Astrocyte (in vitro differentiated cells and primary cell): ENCODE data around the gene MRPL20. TPM values are rescaled to one million over a fixed set of nuclear protein-coding genes. Genes with fewer than 3 reads are reported as not detected.
"Not testable (repeated sequence)": the region's sequence is repeated elsewhere in the genome, so short reads cannot be mapped to it uniquely, and the experiment has no call there.

Experiments
- DNase-seq: peaks from one replicate; pipeline ENCODE4 v3.0.0-alpha.2; 2010; ENCODE audit warnings: low read depth
- FAIRE-seq: peaks from 2 replicates; lab custom pipeline; 2011; peaks lifted over from hg19 to GRCh38; lab: Jason Lieb, UNC
- H2AFZ ChIP-seq: 2 replicates; pipeline ENCODE4 v1.6.0; 2012; ENCODE audit warnings: low read depth, low read length, inconsistent platforms
- H3K27ac ChIP-seq: 2 replicates; pipeline ENCODE4 v1.5.1; 2011; ENCODE audit warnings: low read depth, low read length, inconsistent platforms
- H3K27me3 ChIP-seq: 2 replicates; pipeline ENCODE4 v1.6.0; 2011; ENCODE audit warnings: low read length, inconsistent platforms; ENCODE audit not compliant: insufficient read depth
- H3K36me3 ChIP-seq: 2 replicates; pipeline ENCODE4 v1.5.1; 2011; ENCODE audit warnings: low read length, inconsistent platforms; ENCODE audit not compliant: insufficient read depth
- H3K4me1 ChIP-seq: 2 replicates; pipeline ENCODE4 v1.5.1; 2011; ENCODE audit warnings: low read length, inconsistent platforms; ENCODE audit not compliant: insufficient read depth
- H3K4me2 ChIP-seq: 2 replicates; pipeline ENCODE4 v1.6.0; 2012; ENCODE audit warnings: low read length, inconsistent platforms
- H3K4me3 ChIP-seq: 2 replicates; pipeline ENCODE4 v1.5.1; 2011; ENCODE audit warnings: low read depth, mild to moderate bottlenecking, low read length, inconsistent platforms; ENCODE audit not compliant: insufficient read depth
- H3K79me2 ChIP-seq: 2 replicates; pipeline ENCODE4 v1.6.0; 2012; ENCODE audit warnings: mild to moderate bottlenecking, low read length, inconsistent platforms; ENCODE audit not compliant: insufficient read depth
- H3K9ac ChIP-seq: 2 replicates; pipeline ENCODE4 v1.6.0; 2012; ENCODE audit warnings: mild to moderate bottlenecking, low read length, inconsistent platforms
- H3K9me3 ChIP-seq: 2 replicates; pipeline ENCODE4 v1.5.1; 2012; ENCODE audit warnings: low read depth, mild to moderate bottlenecking, low read length, inconsistent platforms; ENCODE audit not compliant: insufficient read depth
- H4K20me1 ChIP-seq: 2 replicates; pipeline ENCODE4 v1.6.0; 2012; ENCODE audit warnings: low read length, inconsistent platforms; ENCODE audit not compliant: insufficient read depth
- H3K27ac Mint-ChIP-seq: one replicate; pipeline ENCODE4 v1.8.0; 2021; ENCODE audit warnings: mild to moderate bottlenecking, mixed read lengths; ENCODE audit not compliant: unreplicated experiment
- H3K27me3 Mint-ChIP-seq: one replicate; pipeline ENCODE4 v1.8.0; 2021; ENCODE audit warnings: low read depth, mixed read lengths; ENCODE audit not compliant: unreplicated experiment
- H3K36me3 Mint-ChIP-seq: one replicate; pipeline ENCODE4 v1.8.0; 2021; ENCODE audit warnings: low read depth, mixed read lengths; ENCODE audit not compliant: unreplicated experiment
- H3K4me1 Mint-ChIP-seq: one replicate; pipeline ENCODE4 v1.8.0; 2021; ENCODE audit warnings: low read depth, mixed read lengths; ENCODE audit not compliant: unreplicated experiment
- H3K4me3 Mint-ChIP-seq: one replicate; pipeline ENCODE4 v1.8.0; 2021; ENCODE audit warnings: mild to moderate bottlenecking, moderate library complexity, mixed read lengths; ENCODE audit not compliant: unreplicated experiment
- H3K9me3 Mint-ChIP-seq: one replicate; pipeline ENCODE4 v1.8.0; 2021; ENCODE audit warnings: mild to moderate bottlenecking, mixed read lengths; ENCODE audit not compliant: unreplicated experiment
- CTCF ChIP-seq: IDR thresholded peaks from 2 replicates; pipeline ENCODE4 v1.5.1; 2011; ENCODE audit warnings: low read depth, mild to moderate bottlenecking, inconsistent platforms, low read length, moderate library complexity; ENCODE audit not compliant: insufficient read depth
- EZH2 ChIP-seq: IDR thresholded peaks from 2 replicates; pipeline ENCODE4 v1.6.1; 2012; ENCODE audit warnings: mild to moderate bottlenecking, low read length, inconsistent platforms; ENCODE audit not compliant: insufficient read depth
- total RNA-seq: library from RNA; stranded (reverse); gene quantifications from 2 replicates; pipeline ENCODE4 v1.2.1, GENCODE V29; 2021

Gene MRPL20
- total RNA-seq, 1 donor from 2014 or later = 88.5 TPM

GRCh38 chr1:1415751-1416150, 8.7 kb upstream of the MRPL20 start:
- no peaks in the 10 kb centered on the region for H3K9me3 Mint-ChIP-seq
- no peak overlapping the region for H3K4me3 Mint-ChIP-seq
- no peaks in the 10 kb centered on the region for H3K27me3 Mint-ChIP-seq
- H3K27ac Mint-ChIP-seq = no peak overlapping the region
- H3K4me1 Mint-ChIP-seq = peaks cover 2% of the 10 kb centered on the region
- TF ChIP-seq CTCF = no peak
- TF ChIP-seq EZH2 = no peak
- Histone ChIP-seq H4K20me1 (no peaks in the 10 kb centered on the region), H3K27ac (no peak overlapping the region), H3K4me3 (no peak overlapping the region), H3K79me2 (no peaks in the 10 kb centered on the region), H2AFZ (no peak overlapping the region), H3K4me2 (peak overlapping the region; percentile 18), H3K9me3 (no peaks in the 10 kb centered on the region), H3K9ac (no peak overlapping the region), H3K4me1 (no peaks in the 10 kb centered on the region), H3K27me3 (no peaks in the 10 kb centered on the region), H3K36me3 (no peaks in the 10 kb centered on the region)
- FAIRE-seq = no peak
- DNase-seq = no peak
- H3K36me3 Mint-ChIP-seq = peaks cover 6% of the 10 kb centered on the region

- not testable (repeated sequence) for H3K4me1 ChIP-seq, H3K36me3 ChIP-seq, H3K4me3 Mint-ChIP-seq, H3K27me3 Mint-ChIP-seq, H3K4me2 ChIP-seq, DNase-seq, H3K27ac Mint-ChIP-seq, H3K27ac ChIP-seq, H3K36me3 Mint-ChIP-seq, H3K9ac ChIP-seq, H3K9me3 Mint-ChIP-seq, H2AFZ ChIP-seq, FAIRE-seq, H3K4me3 ChIP-seq, H3K27me3 ChIP-seq, H3K9me3 ChIP-seq
- Histone ChIP-seq H4K20me1 (peaks cover 15% of the 10 kb centered on the region), H3K79me2 (peaks cover 24% of the 10 kb centered on the region)
- peaks cover 17% of the 10 kb centered on the region for H3K4me1 Mint-ChIP-seq
These were observed 5.3 kb upstream of the MRPL20 start for GRCh38 chr1:1412311-1412902.

- H3K9me3 Mint-ChIP-seq = no peaks in the 10 kb centered on the region
These were observed 4.5 kb upstream of the MRPL20 start for GRCh38 chr1:1411626-1412025.

GRCh38 chr1:1410238-1410637, 3.1 kb upstream of the MRPL20 start:
- H3K9me3 Mint-ChIP-seq, DNase-seq, H3K27me3 Mint-ChIP-seq, H3K27ac ChIP-seq, H3K4me2 ChIP-seq, H3K9me3 ChIP-seq, H3K4me3 ChIP-seq, H2AFZ ChIP-seq, FAIRE-seq, H3K36me3 ChIP-seq, H3K27me3 ChIP-seq, H3K9ac ChIP-seq: not testable (repeated sequence)
- H3K36me3 Mint-ChIP-seq = peaks cover 12% of the 10 kb centered on the region
- peaks cover 23% of the 10 kb centered on the region for H3K4me1 Mint-ChIP-seq
- H4K20me1 ChIP-seq = peaks cover 15% of the 10 kb centered on the region
- H3K4me3 Mint-ChIP-seq = peak overlapping the region; percentile 82
- H3K79me2 ChIP-seq = peaks cover 45% of the 10 kb centered on the region
- H3K27ac Mint-ChIP-seq = peak overlapping the region; percentile 80
- H3K4me1 ChIP-seq = peaks cover 15% of the 10 kb centered on the region

More at GRCh38 chr1:1411626-1412025, 4.5 kb upstream of the MRPL20 start:
- H3K27ac Mint-ChIP-seq = peak overlapping the region; percentile 26
- Histone ChIP-seq H3K9ac (no peak overlapping the region), H4K20me1 (peaks cover 15% of the 10 kb centered on the region), H3K4me3 (no peak overlapping the region), H3K27me3 (no peaks in the 10 kb centered on the region), H3K4me2 (no peak overlapping the region), H3K4me1 (peaks cover 8% of the 10 kb centered on the region), H2AFZ (no peak overlapping the region), H3K79me2 (peaks cover 32% of the 10 kb centered on the region), H3K9me3 (no peaks in the 10 kb centered on the region), H3K27ac (no peak overlapping the region), H3K36me3 (no peaks in the 10 kb centered on the region)
- no peak for FAIRE-seq
- no peak for DNase-seq
- peaks cover 17% of the 10 kb centered on the region for H3K4me1 Mint-ChIP-seq
- no peak overlapping the region for H3K4me3 Mint-ChIP-seq
- TF ChIP-seq CTCF (no peak), EZH2 (no peak)
- H3K36me3 Mint-ChIP-seq = peaks cover 8% of the 10 kb centered on the region
- no peaks in the 10 kb centered on the region for H3K27me3 Mint-ChIP-seq
